ENCODE measurements around the gene DUSP21. TPM values are rescaled to one million over a fixed set of nuclear protein-coding genes. Genes with fewer than 3 reads are reported as not detected.
"Not testable (repeated sequence)": the region's sequence is repeated elsewhere in the genome, so short reads cannot be mapped to it uniquely, and the experiment has no call there.

DUSP21 gene
- total RNA-seq (not detected), polyA plus RNA-seq (ENCODE audit: insufficient read depth in 1 of 8, insufficient read length in 8 of 8, low replicate concordance in 1 of 8) (not detected)
- long read RNA-seq, donor 1 = 0 reads
- long read RNA-seq, donor 2 = 0 reads
- long read RNA-seq, donor 3 = 0 reads
- long read RNA-seq, donor 4 = 0 reads
- long read RNA-seq, donor 5 = 0 reads
- long read RNA-seq, donor 6 = 0 reads
- long read RNA-seq, donor 7 = 0 reads
- long read RNA-seq, donor 8 = 0 reads
- long read RNA-seq, donor 9 = 0 reads
- long read RNA-seq, donor 10 = 0 reads
- long read RNA-seq, donor 11 = 0 reads

DNA sequence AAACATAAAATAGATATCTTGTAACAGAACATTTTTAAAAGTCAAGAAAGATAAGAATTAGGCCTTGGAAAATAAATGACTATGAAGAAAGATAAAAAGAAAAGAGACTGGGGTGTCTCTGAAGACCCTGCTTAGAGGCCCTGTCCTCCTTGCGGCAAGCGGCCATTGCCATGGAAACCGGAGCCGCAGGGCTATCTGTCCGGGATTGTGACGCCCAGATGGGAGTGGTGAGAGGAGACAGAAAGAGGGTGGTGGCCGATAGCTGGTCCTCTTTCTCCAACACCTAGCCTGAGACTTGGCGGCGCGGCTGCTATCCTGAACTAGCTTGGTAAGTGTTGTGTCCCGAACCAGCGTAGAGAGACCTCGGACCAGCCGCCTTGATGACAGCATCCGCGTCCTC lies at the start of gene DUSP21:
Gene DUSP21, plus strand, starts transcription at position 269 of the 400 bp plus-strand sequence. Its CDS starts 112 bp downstream, at position 381.
- 83% methylated on average over 14 of the region's 16 CpGs for WGBS (ENCODE audit: insufficient coverage)
- Histone ChIP-seq H3K9me3 (replicated peaks; ENCODE audit: control insufficient read depth, low read depth, low read length) (no peaks in the 10 kb centered on the region), H3K4me1 (ENCODE audit: control insufficient read depth, insufficient read depth, low read length) (no peaks in the 10 kb centered on the region), H3K36me3 (ENCODE audit: control insufficient read depth, insufficient read depth, low read length) (no peaks in the 10 kb centered on the region), H3K27ac (ENCODE audit: low read length) (no peak within 1 kb of the TSS), H3K4me3 (ENCODE audit: low read length) (no peak within 1 kb of the TSS), H3K27me3 (ENCODE audit: control insufficient read depth, insufficient read depth, low read length) (peaks cover 6% of the 10 kb centered on the region)
- DNase-seq = no peak

DNA sequence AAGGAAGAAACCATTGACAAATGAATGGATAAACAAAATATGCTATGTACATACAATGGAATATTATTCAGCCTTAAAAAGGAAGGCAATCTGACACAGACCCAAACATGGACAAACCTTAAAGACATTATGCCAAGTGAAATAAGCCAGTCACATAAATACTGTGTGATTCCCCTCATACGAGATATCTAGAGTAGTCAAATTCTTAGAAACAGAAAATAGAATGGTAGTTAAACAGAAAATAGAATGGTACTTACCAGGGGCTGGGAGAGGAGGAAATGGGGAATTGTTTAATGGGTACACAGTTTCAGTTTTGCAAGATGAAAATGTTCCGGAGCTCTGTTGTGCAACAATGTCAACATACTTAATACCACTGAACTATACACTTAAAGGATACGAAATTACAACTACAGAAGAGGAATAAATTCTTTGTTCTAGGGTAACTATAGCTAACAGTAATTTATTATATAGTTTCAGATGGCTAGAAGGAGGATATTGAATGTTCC lies 47.8 kb upstream of the DUSP21 start:
- no peak for DNase-seq
- no CpG with 5 or more reads among the region's 3 CpGs for WGBS (ENCODE audit: insufficient coverage)
- H3K27me3 ChIP-seq (ENCODE audit: control insufficient read depth, insufficient read depth, low read length) = peaks cover 2% of the 10 kb centered on the region
- no peak overlapping the region for H3K27ac ChIP-seq (ENCODE audit: low read length)
- H3K36me3 ChIP-seq (ENCODE audit: control insufficient read depth, insufficient read depth, low read length) = no peaks in the 10 kb centered on the region
- H3K4me1 ChIP-seq (ENCODE audit: control insufficient read depth, insufficient read depth, low read length) = no peaks in the 10 kb centered on the region
- H3K4me3 ChIP-seq (ENCODE audit: low read length) = no peak overlapping the region
- H3K9me3 ChIP-seq (replicated peaks; ENCODE audit: control insufficient read depth, low read depth, low read length) = no peaks in the 10 kb centered on the region

- no peaks in the 10 kb centered on the region for H3K9me3 ChIP-seq (replicated peaks; ENCODE audit: control insufficient read depth, low read depth, low read length)
- peaks cover 2% of the 10 kb centered on the region for H3K27me3 ChIP-seq (ENCODE audit: control insufficient read depth, insufficient read depth, low read length)
- no peaks in the 10 kb centered on the region for H3K36me3 ChIP-seq (ENCODE audit: control insufficient read depth, insufficient read depth, low read length)
- no peak overlapping the region for H3K27ac ChIP-seq (ENCODE audit: low read length)
- WGBS (ENCODE audit: insufficient coverage) = no CpG with 5 or more reads among the region's 2 CpGs
- no peak for DNase-seq
- H3K4me1 ChIP-seq (ENCODE audit: control insufficient read depth, insufficient read depth, low read length) = no peaks in the 10 kb centered on the region
- H3K4me3 ChIP-seq (ENCODE audit: low read length) = no peak overlapping the region
These were observed 41.2 kb upstream of the DUSP21 start for GRCh38 chrX:44802613-44803012.

DNA sequence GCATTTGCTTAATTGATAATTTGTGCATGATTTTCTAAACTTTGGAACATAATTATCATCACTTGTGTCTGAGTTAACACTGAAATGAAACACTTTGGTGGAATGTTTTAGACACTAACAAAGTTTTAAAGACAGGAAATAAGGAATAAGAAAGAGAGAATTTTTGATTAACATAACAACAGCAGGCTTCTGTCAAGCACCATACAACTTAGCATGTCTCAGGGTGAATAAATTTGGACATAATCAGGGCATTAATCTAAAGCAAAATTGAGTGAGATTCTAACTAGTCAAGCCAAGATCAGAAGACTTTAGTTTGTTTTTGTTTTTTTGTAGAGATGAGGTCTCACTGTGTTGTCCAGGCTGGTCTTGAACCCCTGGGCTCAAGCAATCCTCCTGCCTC lies 28.1 kb upstream of the DUSP21 start:
- H3K27ac ChIP-seq (ENCODE audit: low read length) = no peak overlapping the region
- no peak for DNase-seq
- no peak overlapping the region for H3K4me3 ChIP-seq (ENCODE audit: low read length)
- H3K4me1 ChIP-seq (ENCODE audit: control insufficient read depth, insufficient read depth, low read length) = no peaks in the 10 kb centered on the region
- H3K36me3 ChIP-seq (ENCODE audit: control insufficient read depth, insufficient read depth, low read length) = no peaks in the 10 kb centered on the region
- H3K9me3 ChIP-seq (replicated peaks; ENCODE audit: control insufficient read depth, low read depth, low read length) = peaks cover 2% of the 10 kb centered on the region
- peaks cover 4% of the 10 kb centered on the region for H3K27me3 ChIP-seq (ENCODE audit: control insufficient read depth, insufficient read depth, low read length)

DNA sequence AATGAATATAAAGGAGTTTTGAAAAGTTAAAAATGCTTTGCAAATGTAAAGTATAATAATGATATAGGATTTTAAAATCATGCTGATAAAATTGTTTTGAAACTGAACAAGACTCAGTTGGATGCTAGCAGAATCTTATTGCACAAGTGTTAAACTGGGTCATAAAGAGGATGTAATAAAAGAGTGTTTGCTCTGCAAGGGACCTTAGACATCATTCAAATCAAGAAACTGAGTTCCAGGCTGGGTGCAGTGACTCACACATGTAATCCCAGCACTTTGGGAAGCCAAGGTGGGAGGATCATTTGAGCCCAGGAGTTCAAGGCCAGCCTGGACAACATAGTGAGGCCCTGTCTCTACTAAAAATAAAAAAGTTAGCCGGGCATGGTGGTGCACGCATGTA lies 27.5 kb upstream of the DUSP21 start:
- Histone ChIP-seq H3K27me3 (ENCODE audit: control insufficient read depth, insufficient read depth, low read length) (peaks cover 4% of the 10 kb centered on the region), H3K9me3 (replicated peaks; ENCODE audit: control insufficient read depth, low read depth, low read length) (peaks cover 2% of the 10 kb centered on the region), H3K4me3 (ENCODE audit: low read length) (no peak overlapping the region), H3K27ac (ENCODE audit: low read length) (no peak overlapping the region), H3K36me3 (ENCODE audit: control insufficient read depth, insufficient read depth, low read length) (no peaks in the 10 kb centered on the region), H3K4me1 (ENCODE audit: control insufficient read depth, insufficient read depth, low read length) (no peaks in the 10 kb centered on the region)
- 88% methylated on average over 2 of the region's 2 CpGs for WGBS (ENCODE audit: insufficient coverage)
- DNase-seq = no peak

- no peak overlapping the region for H3K4me3 ChIP-seq (ENCODE audit: low read length)
- H3K27ac ChIP-seq (ENCODE audit: low read length) = no peak overlapping the region
- H3K4me1 ChIP-seq (ENCODE audit: control insufficient read depth, insufficient read depth, low read length) = no peaks in the 10 kb centered on the region
- no peaks in the 10 kb centered on the region for H3K36me3 ChIP-seq (ENCODE audit: control insufficient read depth, insufficient read depth, low read length)
- no peak for DNase-seq
- WGBS (ENCODE audit: insufficient coverage) = 88% methylated on average over 6 of the region's 7 CpGs
- peaks cover 4% of the 10 kb centered on the region for H3K27me3 ChIP-seq (ENCODE audit: control insufficient read depth, insufficient read depth, low read length)
- peaks cover 2% of the 10 kb centered on the region for H3K9me3 ChIP-seq (replicated peaks; ENCODE audit: control insufficient read depth, low read depth, low read length)
These were observed 26.8 kb upstream of the DUSP21 start for GRCh38 chrX:44817029-44817428.

- no peaks in the 10 kb centered on the region for H3K4me1 ChIP-seq (ENCODE audit: control insufficient read depth, insufficient read depth, low read length)
- H3K9me3 ChIP-seq (replicated peaks; ENCODE audit: control insufficient read depth, low read depth, low read length) = no peaks in the 10 kb centered on the region
- no peak for DNase-seq
- H3K27ac ChIP-seq (ENCODE audit: low read length) = no peak overlapping the region
- no peaks in the 10 kb centered on the region for H3K36me3 ChIP-seq (ENCODE audit: control insufficient read depth, insufficient read depth, low read length)
- H3K4me3 ChIP-seq (ENCODE audit: low read length) = no peak overlapping the region
- H3K27me3 ChIP-seq (ENCODE audit: control insufficient read depth, insufficient read depth, low read length) = no peaks in the 10 kb centered on the region
These were observed 21.2 kb upstream of the DUSP21 start for GRCh38 chrX:44822601-44823000.

- H3K27me3 ChIP-seq (ENCODE audit: control insufficient read depth, insufficient read depth, low read length); H3K27ac ChIP-seq (ENCODE audit: low read length); H3K4me1 ChIP-seq (ENCODE audit: control insufficient read depth, insufficient read depth, low read length); H3K36me3 ChIP-seq (ENCODE audit: control insufficient read depth, insufficient read depth, low read length); H3K9me3 ChIP-seq (replicated peaks; ENCODE audit: control insufficient read depth, low read depth, low read length); H3K4me3 ChIP-seq (ENCODE audit: low read length); DNase-seq: not testable (repeated sequence)
- WGBS (ENCODE audit: insufficient coverage) = 86% methylated on average over 1 of the region's 2 CpGs
These were observed 20.6 kb upstream of the DUSP21 start for GRCh38 chrX:44823193-44823592.

DNA sequence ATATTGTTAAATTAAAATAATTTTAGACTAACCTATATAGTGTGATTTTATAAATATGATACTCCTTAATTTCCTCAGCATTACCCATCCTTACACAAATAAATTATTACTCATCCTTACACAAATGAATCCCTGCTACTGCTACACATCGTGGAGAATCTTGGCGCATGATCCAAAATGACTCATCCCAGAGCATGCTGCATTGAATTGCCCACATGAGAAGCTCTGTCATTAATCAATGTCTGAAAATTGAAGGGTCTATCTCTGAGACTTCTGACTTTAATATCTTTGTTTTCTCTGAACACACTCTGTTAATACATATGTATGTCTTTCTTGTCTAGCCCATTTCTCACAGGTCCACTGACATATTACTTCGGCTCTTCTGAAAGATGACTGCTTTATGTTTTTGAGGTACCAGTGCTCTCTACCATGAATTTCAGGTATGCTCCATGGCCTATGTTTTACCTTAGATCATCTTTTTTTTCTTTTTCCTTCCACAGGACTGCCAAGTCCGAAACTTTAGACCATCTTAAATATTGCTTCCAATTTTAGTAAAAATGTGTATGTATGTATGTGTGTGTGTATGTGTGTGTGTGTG lies 15.7 kb upstream of the DUSP21 start:
- H3K36me3 ChIP-seq (ENCODE audit: control insufficient read depth, insufficient read depth, low read length) = no peaks in the 10 kb centered on the region
- H3K4me1 ChIP-seq (ENCODE audit: control insufficient read depth, insufficient read depth, low read length) = no peaks in the 10 kb centered on the region
- H3K27ac ChIP-seq (ENCODE audit: low read length) = no peak overlapping the region
- no peak overlapping the region for H3K4me3 ChIP-seq (ENCODE audit: low read length)
- peak; percentile 4 for DNase-seq
- H3K27me3 ChIP-seq (ENCODE audit: control insufficient read depth, insufficient read depth, low read length) = no peaks in the 10 kb centered on the region
- H3K9me3 ChIP-seq (replicated peaks; ENCODE audit: control insufficient read depth, low read depth, low read length) = no peaks in the 10 kb centered on the region
- WGBS (ENCODE audit: insufficient coverage) = 20% methylated on average over 1 of the region's 4 CpGs

- Histone ChIP-seq H3K9me3 (replicated peaks; ENCODE audit: control insufficient read depth, low read depth, low read length) (no peaks in the 10 kb centered on the region), H3K27ac (ENCODE audit: low read length) (no peak overlapping the region), H3K36me3 (ENCODE audit: control insufficient read depth, insufficient read depth, low read length) (no peaks in the 10 kb centered on the region), H3K4me3 (ENCODE audit: low read length) (no peak overlapping the region), H3K4me1 (ENCODE audit: control insufficient read depth, insufficient read depth, low read length) (no peaks in the 10 kb centered on the region), H3K27me3 (ENCODE audit: control insufficient read depth, insufficient read depth, low read length) (peaks cover 2% of the 10 kb centered on the region)
- no peak for DNase-seq
- no CpG with 5 or more reads among the region's 2 CpGs for WGBS (ENCODE audit: insufficient coverage)
These were observed 14.0 kb upstream of the DUSP21 start for GRCh38 chrX:44829832-44830231.

Data from muscle of leg (tissue), 16 donors.